Type B pancreatic cell (in vitro differentiated cells): ENCODE data around the gene SERPINB1. TPM values are rescaled to one million over a fixed set of nuclear protein-coding genes. Genes with fewer than 3 reads are reported as not detected.

Experiments
- DNase-seq: peaks from one replicate; pipeline ENCODE4 v3.0.0; 2021; ENCODE audit warnings: mixed read lengths; ENCODE audit not compliant: unreplicated experiment; ENCODE audit errors: extremely low spot score
- H3K27ac Mint-ChIP-seq: 2 replicates; pipeline ENCODE4 v1.8.0; 2021; ENCODE audit warnings: mild to moderate bottlenecking, mixed read lengths
- H3K27me3 Mint-ChIP-seq: 2 replicates; pipeline ENCODE4 v1.8.0; 2021; ENCODE audit warnings: mixed read lengths
- H3K36me3 Mint-ChIP-seq: 2 replicates; pipeline ENCODE4 v1.8.0; 2021; ENCODE audit warnings: mixed read lengths
- H3K4me1 Mint-ChIP-seq: one replicate; pipeline ENCODE4 v1.8.0; 2021; ENCODE audit warnings: mixed read lengths; ENCODE audit not compliant: unreplicated experiment
- H3K4me3 Mint-ChIP-seq: 2 replicates; pipeline ENCODE4 v1.8.0; 2021; ENCODE audit warnings: mild to moderate bottlenecking, mixed read lengths
- H3K9me3 Mint-ChIP-seq: 2 replicates; pipeline ENCODE4 v1.8.0; 2021; ENCODE audit warnings: mixed read lengths
- total RNA-seq: library from RNA; stranded (reverse); gene quantifications from 2 replicates; pipeline ENCODE4 v1.2.1, GENCODE V29; 2021; ENCODE audit warnings: low replicate concordance
- TF ChIP-seq, protein P1 (sequence below): fragments of 200-600 bp; sonication (generic); conservative IDR thresholded peaks from 2 replicates; pipeline ENCODE4 v1.5.0; 2021; ENCODE audit warnings: antibody characterized with exemption, mild to moderate bottlenecking

The SERPINB1 gene
- total RNA-seq, 1 donor from 2014 or later: 31.2 TPM

DNA sequence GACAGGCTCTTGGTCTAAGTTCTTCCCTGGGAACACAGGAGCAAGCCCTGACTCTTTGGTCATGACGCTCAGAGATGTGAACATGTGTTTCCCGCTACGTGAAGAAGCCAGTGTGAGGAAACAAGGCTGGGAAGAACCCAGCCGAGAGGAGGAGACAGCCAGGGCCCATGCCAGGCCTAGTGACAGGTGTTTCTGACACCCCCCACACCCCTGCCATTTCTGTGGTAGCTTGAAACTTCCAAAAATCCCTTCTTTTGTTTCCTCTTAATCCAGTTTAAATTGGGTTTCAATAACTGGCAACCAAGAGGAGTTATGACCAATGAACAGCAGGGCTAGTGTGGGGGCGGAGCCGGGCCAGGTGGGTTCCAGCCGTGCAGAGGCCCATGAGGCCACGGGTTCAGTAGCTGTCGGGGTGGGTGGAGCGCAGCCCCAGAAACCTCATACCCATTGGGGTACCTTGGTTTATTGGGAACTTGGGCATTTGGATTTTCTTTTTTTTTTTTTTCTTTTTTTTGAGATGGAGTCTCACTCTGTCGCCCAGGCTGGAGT lies 43.0 kb downstream of the SERPINB1 start:
- no peaks in the 10 kb centered on the region for H3K27me3 Mint-ChIP-seq
- peaks cover 4% of the 10 kb centered on the region for H3K9me3 Mint-ChIP-seq
- H3K27ac Mint-ChIP-seq: no peak overlapping the region
- no peak overlapping the region for H3K4me3 Mint-ChIP-seq
- peaks cover 17% of the 10 kb centered on the region for H3K4me1 Mint-ChIP-seq
- no peaks in the 10 kb centered on the region for H3K36me3 Mint-ChIP-seq
- DNase-seq: no peak
- TF ChIP-seq, protein P1, sequence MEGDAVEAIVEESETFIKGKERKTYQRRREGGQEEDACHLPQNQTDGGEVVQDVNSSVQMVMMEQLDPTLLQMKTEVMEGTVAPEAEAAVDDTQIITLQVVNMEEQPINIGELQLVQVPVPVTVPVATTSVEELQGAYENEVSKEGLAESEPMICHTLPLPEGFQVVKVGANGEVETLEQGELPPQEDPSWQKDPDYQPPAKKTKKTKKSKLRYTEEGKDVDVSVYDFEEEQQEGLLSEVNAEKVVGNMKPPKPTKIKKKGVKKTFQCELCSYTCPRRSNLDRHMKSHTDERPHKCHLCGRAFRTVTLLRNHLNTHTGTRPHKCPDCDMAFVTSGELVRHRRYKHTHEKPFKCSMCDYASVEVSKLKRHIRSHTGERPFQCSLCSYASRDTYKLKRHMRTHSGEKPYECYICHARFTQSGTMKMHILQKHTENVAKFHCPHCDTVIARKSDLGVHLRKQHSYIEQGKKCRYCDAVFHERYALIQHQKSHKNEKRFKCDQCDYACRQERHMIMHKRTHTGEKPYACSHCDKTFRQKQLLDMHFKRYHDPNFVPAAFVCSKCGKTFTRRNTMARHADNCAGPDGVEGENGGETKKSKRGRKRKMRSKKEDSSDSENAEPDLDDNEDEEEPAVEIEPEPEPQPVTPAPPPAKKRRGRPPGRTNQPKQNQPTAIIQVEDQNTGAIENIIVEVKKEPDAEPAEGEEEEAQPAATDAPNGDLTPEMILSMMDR: no peak

DNA sequence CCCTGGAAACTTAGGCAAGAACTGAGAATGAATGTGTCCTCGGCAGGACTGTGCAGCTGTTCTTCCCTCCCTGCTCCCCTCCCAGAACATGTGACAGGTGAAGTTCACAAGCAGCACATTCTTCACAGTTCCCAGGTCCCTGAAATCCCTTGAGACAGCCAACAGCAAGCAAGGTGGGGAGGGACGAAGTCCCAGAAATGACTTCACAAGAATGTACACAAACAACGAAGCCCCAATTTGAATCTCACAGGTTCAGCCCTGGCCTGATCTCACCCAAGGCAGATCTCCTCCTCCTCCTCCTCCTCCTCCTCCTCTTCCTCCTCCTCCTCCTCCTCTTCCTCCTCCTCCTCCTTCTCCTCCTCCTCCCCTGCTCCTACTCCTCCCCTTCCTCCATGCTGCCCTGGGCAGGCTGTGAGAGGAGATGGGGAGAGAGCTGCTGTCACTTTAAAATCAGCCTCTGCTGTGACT lies 44.1 kb downstream of the SERPINB1 start:
- Mint-ChIP-seq H3K27me3 (no peaks in the 10 kb centered on the region), H3K27ac (peak overlapping the region; percentile 73), H3K36me3 (no peaks in the 10 kb centered on the region), H3K4me3 (peak overlapping the region; percentile 7), H3K4me1 (peaks cover 17% of the 10 kb centered on the region), H3K9me3 (peaks cover 4% of the 10 kb centered on the region)
- TF ChIP-seq, protein P1: no peak
- DNase-seq: no peak

DNA sequence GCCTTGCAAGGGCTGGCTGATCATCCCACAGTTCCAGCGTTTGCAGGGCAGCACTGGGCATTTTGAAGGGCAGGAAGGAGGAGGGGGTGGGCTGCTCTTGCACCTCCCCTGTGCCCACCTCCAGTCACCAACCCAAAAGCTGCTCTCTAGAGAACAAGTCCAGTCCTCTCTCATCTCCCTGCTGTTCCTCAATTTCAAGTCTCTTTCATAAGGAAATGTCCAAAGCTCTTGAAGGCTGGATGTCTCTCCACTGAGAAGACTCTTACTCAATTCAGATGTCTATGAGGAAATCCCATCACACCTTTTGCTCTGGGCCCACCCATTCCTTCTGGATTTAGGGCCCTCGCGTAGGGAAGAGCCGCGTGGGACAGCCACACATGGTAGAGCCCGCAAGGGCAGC lies 44.8 kb downstream of the SERPINB1 start:
- H3K4me3 Mint-ChIP-seq: no peak overlapping the region
- DNase-seq: no peak
- H3K9me3 Mint-ChIP-seq: peaks cover 4% of the 10 kb centered on the region
- H3K4me1 Mint-ChIP-seq: peaks cover 17% of the 10 kb centered on the region
- no peak overlapping the region for H3K27ac Mint-ChIP-seq
- H3K36me3 Mint-ChIP-seq: no peaks in the 10 kb centered on the region
- TF ChIP-seq, protein P1: no peak
- H3K27me3 Mint-ChIP-seq: no peaks in the 10 kb centered on the region

DNA sequence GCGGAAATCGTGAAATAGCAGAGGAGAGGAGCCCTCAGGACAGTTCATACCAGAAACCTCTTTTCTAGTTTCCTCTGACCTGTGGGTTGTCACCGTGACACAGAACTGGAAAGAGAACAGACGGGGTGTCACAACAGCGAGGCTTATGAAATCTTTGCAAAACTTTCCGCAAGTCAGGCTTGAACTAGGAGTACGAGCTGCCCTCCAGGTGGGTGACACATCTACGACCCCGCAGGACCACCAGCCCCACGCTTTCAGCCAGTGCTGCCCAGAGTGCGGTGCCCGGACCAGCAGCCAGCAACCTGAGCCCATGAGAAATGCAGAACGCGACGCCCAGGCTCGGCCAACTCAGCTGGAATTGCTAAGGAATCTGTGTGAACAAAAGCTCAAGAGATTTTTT lies 45.7 kb downstream of the SERPINB1 start:
- TF ChIP-seq, protein P1: no peak
- H3K27ac Mint-ChIP-seq: no peak overlapping the region

DNA sequence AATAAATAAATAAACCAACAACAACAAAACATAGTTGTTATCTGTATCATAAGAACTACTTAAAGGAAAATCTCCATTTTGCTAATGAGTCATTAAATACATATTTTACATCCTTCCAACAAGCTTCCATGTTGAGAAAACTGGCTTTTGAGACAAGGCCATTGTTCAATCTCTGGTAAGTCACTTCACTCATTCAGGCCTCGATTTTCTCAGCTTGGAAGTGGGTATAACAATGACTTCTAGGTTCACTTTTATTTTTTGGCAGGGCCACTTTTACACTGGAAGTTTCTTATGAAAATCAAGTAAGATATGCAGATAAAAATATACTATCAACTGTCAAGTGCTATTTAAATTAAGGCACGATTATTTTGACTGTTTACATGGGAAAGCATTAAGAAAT lies 46.5 kb downstream of the SERPINB1 start:
- Mint-ChIP-seq H3K4me1 (peaks cover 21% of the 10 kb centered on the region), H3K27me3 (no peaks in the 10 kb centered on the region), H3K36me3 (no peaks in the 10 kb centered on the region), H3K9me3 (peaks cover 4% of the 10 kb centered on the region), H3K4me3 (no peak overlapping the region), H3K27ac (no peak overlapping the region)
- DNase-seq: no peak
- TF ChIP-seq, protein P1: no peak

More for the DNA sequence above, 45.7 kb downstream of the SERPINB1 start:
- peaks cover 4% of the 10 kb centered on the region for H3K9me3 Mint-ChIP-seq
- H3K4me1 Mint-ChIP-seq: peaks cover 21% of the 10 kb centered on the region
- H3K27me3 Mint-ChIP-seq: no peaks in the 10 kb centered on the region
- H3K36me3 Mint-ChIP-seq: no peaks in the 10 kb centered on the region
- H3K4me3 Mint-ChIP-seq: no peak overlapping the region
- DNase-seq: no peak
